Activated B cell treated with CpG ODN at 0.5 μM for 24 hours (primary cell): Measurements from ENCODE around the gene N4BP2L2. TPM values are rescaled to one million over a fixed set of nuclear protein-coding genes. Genes with fewer than 3 reads are reported as not detected.

ENCODE experiments used
- ATAC-seq: fragments of 200-7000 bp; cut with Tn5 transposase; one replicate; pipeline ENCODE4 v1.10.0; 2021; ENCODE audit warnings: low read depth, mild to moderate bottlenecking, moderate library complexity
- CTCF ChIA-PET: fragments of 350-600 bp; sonication (Branson Sonifier 250); formaldehyde crosslinking; loops from one replicate; lab custom pipeline; 2021; ENCODE audit warnings: antibody characterized with exemption; lab: Charles Lee
- POLR2A ChIA-PET: fragments of 350-600 bp; sonication (Branson Sonifier 250); formaldehyde crosslinking; loops from one replicate; lab custom pipeline; 2021; ENCODE audit warnings: antibody characterized with exemption; lab: Charles Lee
- DNase-seq: peaks from one replicate; pipeline ENCODE4 v3.0.0; 2022
- H3K27ac Mint-ChIP-seq: one replicate; pipeline ENCODE4 v1.8.0; 2020; ENCODE audit warnings: mixed read lengths
- H3K27me3 Mint-ChIP-seq: one replicate; pipeline ENCODE4 v1.8.0; 2021; ENCODE audit warnings: mixed read lengths
- H3K36me3 Mint-ChIP-seq: one replicate; pipeline ENCODE4 v1.8.0; 2021; ENCODE audit warnings: low read depth, mixed read lengths
- H3K4me1 Mint-ChIP-seq: one replicate; pipeline ENCODE4 v1.8.0; 2021; ENCODE audit warnings: mixed read lengths
- H3K4me3 Mint-ChIP-seq: one replicate; pipeline ENCODE4 v1.8.0; 2020; ENCODE audit warnings: mild to moderate bottlenecking, mixed read lengths
- H3K9me3 Mint-ChIP-seq: one replicate; pipeline ENCODE4 v1.8.0; 2020; ENCODE audit warnings: mixed read lengths
- intact Hi-C: fragments of 100-400 bp; cut with micrococcal nuclease; formaldehyde crosslinking; loops from one replicate; pipeline ENCODE4 v1.15.1; 2024
- total RNA-seq: library from RNA; stranded (reverse); gene quantifications from 2 replicates; pipeline ENCODE4 v1.2.3, GENCODE V29; 2022
- TF ChIP-seq, protein P1 (sequence below): fragments of 200-600 bp; IDR thresholded peaks from one replicate; pipeline ENCODE4 v1.8.0; 2022; ENCODE audit warnings: antibody characterized with exemption, mild to moderate bottlenecking

N4BP2L2 gene
- total RNA-seq, 1 donor from 2014 or later = 153 TPM

DNA sequence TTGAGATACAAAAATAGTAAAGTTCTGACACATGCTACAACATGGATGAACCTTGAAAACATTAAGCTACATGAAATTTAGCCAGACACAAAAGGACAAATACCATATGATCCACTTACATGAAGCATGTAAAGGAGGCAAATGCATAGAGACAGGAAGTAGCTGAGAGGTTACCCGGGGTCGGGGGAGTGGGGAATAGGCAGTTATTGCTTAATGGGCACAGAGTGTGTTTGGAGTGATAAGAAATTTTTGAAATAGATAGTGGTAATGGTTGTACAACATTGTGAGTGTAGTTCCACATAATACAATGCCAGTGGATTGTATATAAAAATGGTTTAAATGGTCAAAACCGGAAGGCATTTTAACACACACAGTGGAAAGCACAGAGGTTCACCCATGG is 115.0 kb downstream of the N4BP2L2 start:
- Mint-ChIP-seq H3K4me3 (no peak overlapping the region), H3K36me3 (peaks cover 57% of the 10 kb centered on the region), H3K9me3 (peaks cover 3% of the 10 kb centered on the region), H3K27ac (peak overlapping the region; percentile 68), H3K27me3 (no peaks in the 10 kb centered on the region), H3K4me1 (peaks cover 36% of the 10 kb centered on the region)
- intact Hi-C loops = no loop called here
- no peak for DNase-seq
- ATAC-seq = no peak
- ChIA-PET POLR2A (no interaction called here), CTCF (interaction anchor here (1.6 kb wide), 1 partner anchor 19 kb away, joined by 4 read pairs; no protein-coding TSS in a partner anchor)
- TF ChIP-seq, protein P1, sequence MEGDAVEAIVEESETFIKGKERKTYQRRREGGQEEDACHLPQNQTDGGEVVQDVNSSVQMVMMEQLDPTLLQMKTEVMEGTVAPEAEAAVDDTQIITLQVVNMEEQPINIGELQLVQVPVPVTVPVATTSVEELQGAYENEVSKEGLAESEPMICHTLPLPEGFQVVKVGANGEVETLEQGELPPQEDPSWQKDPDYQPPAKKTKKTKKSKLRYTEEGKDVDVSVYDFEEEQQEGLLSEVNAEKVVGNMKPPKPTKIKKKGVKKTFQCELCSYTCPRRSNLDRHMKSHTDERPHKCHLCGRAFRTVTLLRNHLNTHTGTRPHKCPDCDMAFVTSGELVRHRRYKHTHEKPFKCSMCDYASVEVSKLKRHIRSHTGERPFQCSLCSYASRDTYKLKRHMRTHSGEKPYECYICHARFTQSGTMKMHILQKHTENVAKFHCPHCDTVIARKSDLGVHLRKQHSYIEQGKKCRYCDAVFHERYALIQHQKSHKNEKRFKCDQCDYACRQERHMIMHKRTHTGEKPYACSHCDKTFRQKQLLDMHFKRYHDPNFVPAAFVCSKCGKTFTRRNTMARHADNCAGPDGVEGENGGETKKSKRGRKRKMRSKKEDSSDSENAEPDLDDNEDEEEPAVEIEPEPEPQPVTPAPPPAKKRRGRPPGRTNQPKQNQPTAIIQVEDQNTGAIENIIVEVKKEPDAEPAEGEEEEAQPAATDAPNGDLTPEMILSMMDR = no peak

DNA sequence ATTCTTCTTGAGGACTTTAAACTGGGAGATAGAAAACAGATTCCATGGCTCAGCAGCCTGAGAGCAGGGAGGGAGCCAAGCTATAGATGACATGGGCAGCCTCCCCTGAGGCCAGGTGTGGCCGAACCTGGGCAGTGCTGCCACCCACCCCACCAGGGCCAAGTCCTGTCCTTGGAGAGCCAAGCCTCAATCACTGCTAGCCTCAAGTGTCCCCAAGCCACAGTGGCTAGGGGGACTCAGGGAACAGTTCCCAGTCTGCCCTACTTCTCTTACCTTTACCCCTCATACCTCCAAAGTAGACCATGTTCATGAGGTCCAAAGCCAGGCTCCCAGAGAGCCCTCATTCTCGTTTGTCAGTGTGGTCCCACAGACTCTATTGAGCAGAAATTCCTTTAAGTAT is 118.7 kb downstream of the N4BP2L2 start:
- H3K9me3 Mint-ChIP-seq = peaks cover 5% of the 10 kb centered on the region
- no peak overlapping the region for H3K27ac Mint-ChIP-seq
- no peaks in the 10 kb centered on the region for H3K27me3 Mint-ChIP-seq
- ATAC-seq (no peak), DNase-seq (no peak)
- H3K4me1 Mint-ChIP-seq = peaks cover 15% of the 10 kb centered on the region
- intact Hi-C loops = no loop called here
- TF ChIP-seq, protein P1 = no peak
- ChIA-PET CTCF (no interaction called here), POLR2A (no interaction called here)
- peaks cover 50% of the 10 kb centered on the region for H3K36me3 Mint-ChIP-seq
- H3K4me3 Mint-ChIP-seq = no peak overlapping the region

DNA sequence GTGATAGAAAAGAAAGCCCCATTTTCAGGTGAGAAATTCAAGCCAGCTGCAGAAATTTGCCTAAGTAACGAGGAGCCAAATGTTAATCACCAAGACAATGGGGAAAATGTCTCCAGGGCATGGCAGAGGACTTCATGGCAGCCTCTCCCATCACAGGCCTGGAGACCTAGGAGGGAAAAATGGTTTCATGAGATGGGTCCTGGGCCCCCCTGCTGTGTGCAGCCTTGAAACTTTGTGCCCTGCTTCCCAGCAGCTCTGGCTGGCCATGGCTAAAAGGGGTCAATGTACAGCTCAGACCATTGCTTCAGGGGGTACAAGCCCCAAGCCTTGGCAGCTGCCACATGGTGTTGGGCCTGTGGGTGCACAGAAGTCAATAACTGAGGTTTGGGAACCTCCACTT is 120.6 kb downstream of the N4BP2L2 start:
- H3K9me3 Mint-ChIP-seq = peaks cover 5% of the 10 kb centered on the region
- intact Hi-C loops = no loop called here
- TF ChIP-seq, protein P1 = no peak
- H3K4me3 Mint-ChIP-seq = no peak overlapping the region
- no peaks in the 10 kb centered on the region for H3K27me3 Mint-ChIP-seq
- no peak for ATAC-seq
- DNase-seq = no peak
- H3K36me3 Mint-ChIP-seq = peaks cover 45% of the 10 kb centered on the region
- H3K27ac Mint-ChIP-seq = no peak overlapping the region
- peaks cover 4% of the 10 kb centered on the region for H3K4me1 Mint-ChIP-seq
- POLR2A ChIA-PET = no interaction called here
- CTCF ChIA-PET = no interaction called here

DNA sequence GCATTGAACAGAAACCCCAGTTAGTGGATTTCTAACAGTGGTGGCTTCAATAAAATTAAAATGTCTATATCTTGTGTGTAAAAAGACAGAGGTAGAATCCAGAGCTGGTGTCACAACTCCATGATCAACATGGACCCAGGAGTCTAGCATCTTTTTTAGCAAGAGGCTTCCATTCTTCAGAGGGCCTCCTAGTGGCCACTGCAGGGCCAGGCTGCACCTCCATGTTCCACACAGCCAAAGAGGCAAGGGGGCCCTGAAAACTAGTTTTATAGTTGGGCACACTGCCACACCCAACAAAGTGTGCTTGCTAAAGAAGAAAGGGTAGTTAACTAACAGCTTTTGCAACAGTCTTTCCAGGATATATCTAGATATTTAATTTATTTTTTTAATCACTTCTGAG is 123.6 kb downstream of the N4BP2L2 start:
- CTCF ChIA-PET = interaction anchor here (0.6 kb wide), 1 partner anchor 149 kb away, joined by 4 read pairs; no protein-coding TSS in a partner anchor
- H3K36me3 Mint-ChIP-seq = peaks cover 37% of the 10 kb centered on the region
- peaks cover 5% of the 10 kb centered on the region for H3K9me3 Mint-ChIP-seq
- intact Hi-C loops = loop anchor here (1.0 kb wide), 1 partner anchor 13 kb away; the partner anchor contains the start of gene N4BP2L1
- H3K27ac Mint-ChIP-seq = no peak overlapping the region
- H3K27me3 Mint-ChIP-seq = no peaks in the 10 kb centered on the region
- DNase-seq (no peak), ATAC-seq (peak; percentile 37)
- H3K4me1 Mint-ChIP-seq = peaks cover 4% of the 10 kb centered on the region
- H3K4me3 Mint-ChIP-seq = no peak overlapping the region
- TF ChIP-seq, protein P1 = no peak
- POLR2A ChIA-PET = no interaction called here

DNA sequence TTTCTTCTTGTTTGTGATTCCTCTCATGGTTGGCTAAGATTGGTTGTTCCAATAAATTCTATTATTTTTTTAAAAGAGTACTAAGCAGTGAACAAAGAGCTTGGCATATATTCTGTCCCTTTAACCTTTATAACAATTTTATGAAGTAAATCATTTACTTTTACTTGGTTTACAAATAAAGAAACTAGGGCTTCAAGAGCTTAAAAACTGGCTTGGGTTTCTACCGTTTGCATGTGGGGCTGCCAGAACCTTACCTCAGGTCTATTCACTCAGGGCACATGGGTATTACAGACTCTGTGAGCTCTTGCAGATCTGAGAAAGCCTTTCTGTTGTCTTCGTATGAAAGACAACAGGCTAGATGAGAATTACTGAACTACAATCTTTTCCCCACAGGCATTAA is 124.0 kb downstream of the N4BP2L2 start:
- Mint-ChIP-seq H3K4me3 (no peak overlapping the region), H3K36me3 (peaks cover 37% of the 10 kb centered on the region), H3K4me1 (peaks cover 8% of the 10 kb centered on the region), H3K27ac (no peak overlapping the region), H3K9me3 (peaks cover 5% of the 10 kb centered on the region), H3K27me3 (no peaks in the 10 kb centered on the region)
- ChIA-PET POLR2A (interaction anchor here (0.6 kb wide), 1 partner anchor 505 kb away, joined by 3 read pairs; no protein-coding TSS in a partner anchor), CTCF (no interaction called here)
- intact Hi-C loops = no loop called here
- TF ChIP-seq, protein P1 = no peak
- ATAC-seq (no peak), DNase-seq (no peak)
